Effector memory CD4-positive, alpha-beta T cell (primary cell): ENCODE measurements around the gene UBAC2.

ENCODE experiments used
- DNase-seq, 3 donors: peaks; one replicate each; pipeline ENCODE4 v3.0.0-alpha.2; 2020
- H3K27ac ChIP-seq: 2 replicates; pipeline ENCODE4 v1.7.0; 2013; ENCODE audit warnings: mild to moderate bottlenecking, low read length, moderate library complexity; ENCODE audit not compliant: insufficient read depth, poor library complexity, severe bottlenecking
- H3K27me3 ChIP-seq: replicated peaks from 2 replicates; pipeline ENCODE4 v1.7.0; 2013; ENCODE audit warnings: mild to moderate bottlenecking, low read length; ENCODE audit not compliant: insufficient read depth, control insufficient read depth, poor library complexity, severe bottlenecking
- H3K36me3 ChIP-seq: 2 replicates; pipeline ENCODE4 v1.7.0; 2013; ENCODE audit warnings: mild to moderate bottlenecking, low read length, moderate library complexity; ENCODE audit not compliant: control insufficient read depth, insufficient read depth
- H3K4me1 ChIP-seq: 2 replicates; pipeline ENCODE4 v1.7.0; 2013; ENCODE audit warnings: low read length, mild to moderate bottlenecking; ENCODE audit not compliant: control insufficient read depth, insufficient read depth, poor library complexity, severe bottlenecking
- H3K4me3 ChIP-seq: 2 replicates; pipeline ENCODE4 v1.7.0; 2013; ENCODE audit warnings: low read length, low read depth, mild to moderate bottlenecking; ENCODE audit not compliant: insufficient read depth, poor library complexity, severe bottlenecking
- H3K9me3 ChIP-seq: 2 replicates; pipeline ENCODE4 v1.7.0; 2013; ENCODE audit warnings: mild to moderate bottlenecking, low read length, moderate library complexity; ENCODE audit not compliant: control insufficient read depth

The UBAC2 gene

GRCh38 chr13:99418843-99419140, 218.1 kb downstream of the UBAC2 start:
- no peak overlapping the region for H3K27ac ChIP-seq
- no peak for DNase-seq
- H3K9me3 ChIP-seq, result no peaks in the 10 kb centered on the region
- H3K27me3 ChIP-seq, result no peaks in the 10 kb centered on the region
- H3K4me3 ChIP-seq, result no peak overlapping the region
- peaks cover 13% of the 10 kb centered on the region for H3K4me1 ChIP-seq
- H3K36me3 ChIP-seq, result no peaks in the 10 kb centered on the region

GRCh38 chr13:99419591-99420243, 219.1 kb downstream of the UBAC2 start:
- Histone ChIP-seq H3K36me3 (no peaks in the 10 kb centered on the region), H3K9me3 (no peaks in the 10 kb centered on the region), H3K4me1 (peaks cover 14% of the 10 kb centered on the region), H3K27me3 (no peaks in the 10 kb centered on the region), H3K4me3 (peak overlapping the region; percentile 36), H3K27ac (peak overlapping the region; percentile 54)
- no peak for DNase-seq

- no peaks in the 10 kb centered on the region for H3K36me3 ChIP-seq
- H3K4me3 ChIP-seq, result no peak overlapping the region
- no peak for DNase-seq
- no peaks in the 10 kb centered on the region for H3K27me3 ChIP-seq
- no peak overlapping the region for H3K27ac ChIP-seq
- H3K9me3 ChIP-seq, result no peaks in the 10 kb centered on the region
- H3K4me1 ChIP-seq, result peaks cover 29% of the 10 kb centered on the region
These were observed 220.6 kb downstream of the UBAC2 start for GRCh38 chr13:99421271-99421670.

- Histone ChIP-seq H3K4me3 (no peak overlapping the region), H3K36me3 (no peaks in the 10 kb centered on the region), H3K4me1 (peaks cover 35% of the 10 kb centered on the region), H3K27ac (no peak overlapping the region), H3K9me3 (no peaks in the 10 kb centered on the region), H3K27me3 (no peaks in the 10 kb centered on the region)
- no peak for DNase-seq
These were observed 221.3 kb downstream of the UBAC2 start for GRCh38 chr13:99421758-99422585.

- Histone ChIP-seq H3K4me3 (no peak overlapping the region), H3K4me1 (peaks cover 35% of the 10 kb centered on the region), H3K9me3 (no peaks in the 10 kb centered on the region), H3K36me3 (no peaks in the 10 kb centered on the region), H3K27me3 (no peaks in the 10 kb centered on the region), H3K27ac (no peak overlapping the region)
- DNase-seq, result no peak
These were observed 222.0 kb downstream of the UBAC2 start for GRCh38 chr13:99422586-99423220.

- H3K27ac ChIP-seq, result peak overlapping the region; percentile 69
- no peaks in the 10 kb centered on the region for H3K9me3 ChIP-seq
- no peaks in the 10 kb centered on the region for H3K27me3 ChIP-seq
- H3K4me1 ChIP-seq, result peaks cover 22% of the 10 kb centered on the region
- no peak overlapping the region for H3K4me3 ChIP-seq
- no peak for DNase-seq
- H3K36me3 ChIP-seq, result no peaks in the 10 kb centered on the region
These were observed 225.1 kb downstream of the UBAC2 start for GRCh38 chr13:99425485-99426341.

GRCh38 chr13:99426426-99426825, 225.8 kb downstream of the UBAC2 start:
- H3K27ac ChIP-seq, result peak overlapping the region; percentile 69
- peaks cover 22% of the 10 kb centered on the region for H3K4me1 ChIP-seq
- DNase-seq, result no peak
- H3K27me3 ChIP-seq, result no peaks in the 10 kb centered on the region
- H3K4me3 ChIP-seq, result no peak overlapping the region
- no peaks in the 10 kb centered on the region for H3K36me3 ChIP-seq
- no peaks in the 10 kb centered on the region for H3K9me3 ChIP-seq

- no peak for DNase-seq
- Histone ChIP-seq H3K36me3 (no peaks in the 10 kb centered on the region), H3K9me3 (no peaks in the 10 kb centered on the region), H3K4me1 (peaks cover 49% of the 10 kb centered on the region), H3K4me3 (no peak overlapping the region), H3K27me3 (no peaks in the 10 kb centered on the region), H3K27ac (no peak overlapping the region)
These were observed 229.0 kb downstream of the UBAC2 start for GRCh38 chr13:99429670-99430069.

- peak overlapping the region; percentile 83 for H3K27ac ChIP-seq
- peaks cover 37% of the 10 kb centered on the region for H3K4me1 ChIP-seq
- no peaks in the 10 kb centered on the region for H3K36me3 ChIP-seq
- H3K27me3 ChIP-seq, result no peaks in the 10 kb centered on the region
- H3K9me3 ChIP-seq, result no peaks in the 10 kb centered on the region
- H3K4me3 ChIP-seq, result peak overlapping the region; percentile 43
- DNase-seq, result no peak
These were observed 231.4 kb downstream of the UBAC2 start for GRCh38 chr13:99431927-99432608.
